ENCODE results near the gene RSU1. TPM values are rescaled to one million over a fixed set of nuclear protein-coding genes. Genes with fewer than 3 reads are reported as not detected.
A peak's percentile ranks its signal among the peaks of the same experiment; 100 is the strongest.
"Not testable (repeated sequence)": the region's sequence is repeated elsewhere in the genome, so short reads cannot be mapped to it uniquely, and the experiment has no call there.

The RSU1 gene
- total RNA-seq, 1 donor from 2014 or later: 37.3 TPM

DNA sequence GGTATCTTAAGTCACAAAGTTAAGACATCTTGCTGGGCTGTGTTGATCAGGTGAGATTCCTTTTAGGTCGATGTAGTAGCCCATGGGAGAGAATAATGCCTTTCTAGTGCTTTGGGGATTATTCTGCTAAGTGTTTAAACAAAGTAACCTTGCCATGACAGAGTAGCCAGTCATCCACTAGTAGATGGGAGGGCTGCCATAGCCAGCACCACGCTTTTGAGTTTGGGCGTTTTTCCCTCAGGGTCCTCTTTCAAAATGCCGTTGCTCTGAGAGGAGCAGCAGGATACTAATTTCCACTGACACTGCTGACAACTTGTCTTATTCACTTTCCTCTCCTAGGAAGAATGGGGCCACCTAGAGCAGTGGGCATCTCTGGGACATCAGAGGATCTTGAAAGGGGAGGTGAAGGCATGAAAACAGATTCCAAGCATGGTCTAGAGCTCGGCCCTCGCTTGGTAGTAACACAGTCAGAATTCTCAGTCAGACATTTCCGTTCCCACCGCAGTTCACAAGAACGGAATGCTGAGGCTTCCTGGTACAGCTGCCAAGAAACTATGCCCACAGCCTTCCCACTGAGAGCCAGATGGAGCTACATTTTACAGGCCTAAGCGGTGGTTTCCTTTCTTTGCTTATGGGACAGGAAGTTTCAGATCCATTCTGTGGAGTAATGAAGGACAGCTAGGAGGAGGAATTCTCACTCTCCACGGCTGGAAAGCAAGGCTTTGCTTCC, 15.3 kb upstream of the RSU1 start:
- Mint-ChIP-seq H3K27ac (no peak overlapping the region), H3K36me3 (no peaks in the 10 kb centered on the region), H3K9me3 (peaks cover 2% of the 10 kb centered on the region), H3K4me1 (ENCODE audit: unreplicated experiment) (peaks cover 14% of the 10 kb centered on the region), H3K4me3 (no peak overlapping the region), H3K27me3 (peaks cover 7% of the 10 kb centered on the region)
- no peak for DNase-seq (ENCODE audit: extremely low spot score, unreplicated experiment)
- TF ChIP-seq, protein P1, sequence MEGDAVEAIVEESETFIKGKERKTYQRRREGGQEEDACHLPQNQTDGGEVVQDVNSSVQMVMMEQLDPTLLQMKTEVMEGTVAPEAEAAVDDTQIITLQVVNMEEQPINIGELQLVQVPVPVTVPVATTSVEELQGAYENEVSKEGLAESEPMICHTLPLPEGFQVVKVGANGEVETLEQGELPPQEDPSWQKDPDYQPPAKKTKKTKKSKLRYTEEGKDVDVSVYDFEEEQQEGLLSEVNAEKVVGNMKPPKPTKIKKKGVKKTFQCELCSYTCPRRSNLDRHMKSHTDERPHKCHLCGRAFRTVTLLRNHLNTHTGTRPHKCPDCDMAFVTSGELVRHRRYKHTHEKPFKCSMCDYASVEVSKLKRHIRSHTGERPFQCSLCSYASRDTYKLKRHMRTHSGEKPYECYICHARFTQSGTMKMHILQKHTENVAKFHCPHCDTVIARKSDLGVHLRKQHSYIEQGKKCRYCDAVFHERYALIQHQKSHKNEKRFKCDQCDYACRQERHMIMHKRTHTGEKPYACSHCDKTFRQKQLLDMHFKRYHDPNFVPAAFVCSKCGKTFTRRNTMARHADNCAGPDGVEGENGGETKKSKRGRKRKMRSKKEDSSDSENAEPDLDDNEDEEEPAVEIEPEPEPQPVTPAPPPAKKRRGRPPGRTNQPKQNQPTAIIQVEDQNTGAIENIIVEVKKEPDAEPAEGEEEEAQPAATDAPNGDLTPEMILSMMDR (conservative IDR thresholded peaks at IDR 0.05): no peak

DNA sequence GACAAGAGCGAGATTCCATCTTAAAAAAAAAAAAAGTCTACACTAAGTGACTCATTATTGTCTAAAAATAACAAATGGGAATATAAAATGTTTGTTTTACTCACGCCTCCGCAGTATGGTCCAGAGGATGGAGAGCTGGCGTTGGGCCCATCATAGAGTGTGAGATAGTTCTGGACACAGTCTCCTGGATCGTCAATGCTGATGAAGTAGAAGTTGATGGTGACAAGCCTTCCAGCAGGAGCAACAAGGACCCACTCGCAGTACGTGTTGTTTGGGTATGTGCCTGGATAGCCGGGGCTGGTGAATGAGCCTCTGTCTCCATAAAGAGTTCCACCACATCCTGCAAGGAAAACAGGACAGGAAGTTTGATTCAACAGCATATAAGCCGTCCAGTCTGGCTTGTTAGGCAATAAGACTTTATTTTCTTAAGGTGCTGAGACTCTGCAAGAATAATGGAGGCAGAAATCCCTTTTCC, 11.5 kb upstream of the RSU1 start:
- no peak for DNase-seq (ENCODE audit: extremely low spot score, unreplicated experiment)
- no peak overlapping the region for H3K27ac Mint-ChIP-seq
- no peak overlapping the region for H3K4me3 Mint-ChIP-seq
- H3K9me3 Mint-ChIP-seq: no peaks in the 10 kb centered on the region
- no peaks in the 10 kb centered on the region for H3K36me3 Mint-ChIP-seq
- TF ChIP-seq, protein P1 (conservative IDR thresholded peaks at IDR 0.05): no peak
- peaks cover 14% of the 10 kb centered on the region for H3K4me1 Mint-ChIP-seq (ENCODE audit: unreplicated experiment)
- H3K27me3 Mint-ChIP-seq: peaks cover 4% of the 10 kb centered on the region

DNA sequence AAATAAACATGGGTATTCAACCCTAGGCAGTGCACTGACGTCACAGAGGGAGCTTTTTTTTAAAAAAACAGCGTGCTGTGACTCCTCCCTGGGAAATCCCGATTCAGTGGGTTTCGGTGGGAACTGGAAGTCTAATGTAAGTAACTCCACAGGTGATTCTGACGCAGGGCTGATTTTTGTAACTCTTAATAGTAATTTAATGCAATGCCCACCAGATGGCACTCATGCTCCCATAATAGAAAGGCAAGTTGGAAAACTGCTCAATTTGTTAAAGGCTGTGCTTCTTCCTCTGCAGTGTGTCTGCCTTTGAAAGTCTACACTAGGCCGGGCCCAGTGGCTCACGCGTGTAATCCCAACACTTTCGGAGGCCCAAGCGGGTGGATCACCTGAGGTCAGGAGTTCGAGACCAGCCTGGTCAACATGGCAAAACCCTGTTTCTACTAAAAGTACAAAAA, 10.9 kb upstream of the RSU1 start:
- Mint-ChIP-seq H3K27ac (no peak overlapping the region), H3K4me3 (no peak overlapping the region), H3K36me3 (no peaks in the 10 kb centered on the region), H3K27me3 (peaks cover 3% of the 10 kb centered on the region), H3K4me1 (ENCODE audit: unreplicated experiment) (peaks cover 14% of the 10 kb centered on the region), H3K9me3 (peaks cover 4% of the 10 kb centered on the region)
- TF ChIP-seq, protein P1 (conservative IDR thresholded peaks at IDR 0.05): peak; percentile 84
- no peak for DNase-seq (ENCODE audit: extremely low spot score, unreplicated experiment)

DNA sequence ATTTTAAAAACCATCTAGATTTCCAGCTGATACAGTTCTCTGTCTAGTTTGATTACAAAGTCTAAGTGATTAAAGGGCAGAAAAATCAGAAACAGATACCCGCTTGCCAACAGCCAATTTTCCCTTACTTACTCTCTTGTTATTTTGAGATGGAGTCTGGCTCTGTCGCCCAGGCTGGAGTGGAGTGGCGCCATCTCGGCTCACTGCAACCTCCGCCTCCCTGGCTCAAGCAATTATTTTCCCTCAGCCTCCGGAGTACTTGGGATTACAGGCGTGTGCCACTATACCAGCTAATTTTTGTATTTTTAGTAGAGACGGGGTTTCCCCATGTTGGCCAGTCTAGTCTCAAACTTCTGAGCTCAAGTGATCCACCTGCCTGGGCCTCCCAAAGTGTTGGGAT, 10.2 kb upstream of the RSU1 start:
- H3K27me3 Mint-ChIP-seq; DNase-seq (ENCODE audit: extremely low spot score, unreplicated experiment); H3K9me3 Mint-ChIP-seq; H3K27ac Mint-ChIP-seq; H3K4me3 Mint-ChIP-seq; H3K36me3 Mint-ChIP-seq: not testable (repeated sequence)
- H3K4me1 Mint-ChIP-seq (ENCODE audit: unreplicated experiment): peaks cover 12% of the 10 kb centered on the region

DNA sequence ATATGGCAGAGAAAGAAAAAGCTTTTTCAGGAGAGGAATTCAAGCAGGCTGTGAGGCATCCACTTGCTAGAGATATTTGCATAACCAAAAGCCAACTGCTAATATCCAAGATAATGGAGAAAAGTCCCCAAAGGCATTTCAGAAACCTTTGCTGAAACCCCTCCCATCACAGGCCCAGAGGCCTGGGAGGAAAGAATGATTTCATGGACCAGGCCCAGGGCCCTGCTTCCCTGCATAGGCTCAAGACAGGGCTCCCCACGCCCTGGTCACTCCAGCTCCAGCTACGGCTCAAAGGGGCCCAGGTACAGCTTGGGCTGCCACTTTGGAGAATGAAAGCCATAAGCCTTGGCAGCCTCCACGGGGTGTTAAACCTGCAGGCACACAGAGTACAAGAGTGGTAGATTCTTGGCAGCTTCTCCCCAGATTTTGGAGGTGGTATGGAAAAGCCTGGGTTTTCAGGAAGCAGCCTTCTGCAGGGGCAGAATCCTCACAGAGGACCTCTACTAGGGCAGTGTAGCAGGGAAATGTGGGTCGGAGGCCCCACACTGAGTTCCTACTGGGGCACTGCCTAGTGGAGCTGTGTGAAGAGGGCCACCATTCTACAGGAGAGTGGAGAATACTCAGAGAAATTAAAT, 5.6 kb upstream of the RSU1 start:
- Mint-ChIP-seq H3K4me1 (ENCODE audit: unreplicated experiment) (peaks cover 15% of the 10 kb centered on the region), H3K36me3 (peaks cover 4% of the 10 kb centered on the region), H3K27ac (no peak overlapping the region), H3K4me3 (no peak overlapping the region), H3K27me3 (peaks cover 5% of the 10 kb centered on the region), H3K9me3 (peaks cover 20% of the 10 kb centered on the region)
- TF ChIP-seq, protein P1 (conservative IDR thresholded peaks at IDR 0.05): no peak
- DNase-seq (ENCODE audit: extremely low spot score, unreplicated experiment): no peak

DNA sequence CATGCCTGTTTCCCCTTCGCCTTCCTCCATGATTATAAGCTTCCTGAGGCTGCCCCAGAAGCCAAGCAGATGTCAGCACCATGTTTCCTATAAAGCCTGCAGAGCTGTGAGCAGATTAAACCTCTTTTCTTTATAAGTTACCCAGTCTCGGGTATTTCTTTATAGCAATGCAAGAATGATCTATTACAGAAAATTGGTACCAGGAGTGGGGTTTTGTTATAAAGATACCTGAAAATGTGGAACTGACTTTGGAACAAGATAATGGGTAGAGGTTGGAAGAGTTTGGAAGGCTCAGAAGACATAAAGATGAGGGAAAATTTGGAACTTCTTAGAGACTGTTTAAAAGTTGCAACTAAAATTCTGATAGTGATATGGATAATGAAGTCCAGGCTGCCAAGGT, 4.8 kb upstream of the RSU1 start:
- Mint-ChIP-seq H3K4me3 (no peak overlapping the region), H3K27me3 (peaks cover 5% of the 10 kb centered on the region), H3K36me3 (peaks cover 4% of the 10 kb centered on the region), H3K4me1 (ENCODE audit: unreplicated experiment) (peaks cover 12% of the 10 kb centered on the region), H3K27ac (no peak overlapping the region), H3K9me3 (peaks cover 20% of the 10 kb centered on the region)
- TF ChIP-seq, protein P1 (conservative IDR thresholded peaks at IDR 0.05): no peak
- DNase-seq (ENCODE audit: extremely low spot score, unreplicated experiment): no peak
